AG09309 (cell line): Measurements from ENCODE around the gene SLC45A3.

Source experiments
- DNase-seq: peaks from one replicate; pipeline ENCODE4 v3.0.0-alpha.2; 2010; ENCODE audit warnings: low read depth
- H3K4me3 ChIP-seq: 2 replicates; pipeline ENCODE4 v1.5.1; 2011; ENCODE audit warnings: mild to moderate bottlenecking, low read depth, low read length, moderate library complexity; ENCODE audit not compliant: control insufficient read depth
- CTCF ChIP-seq: IDR thresholded peaks from 2 replicates; pipeline ENCODE4 v1.5.1; 2011; ENCODE audit warnings: mild to moderate bottlenecking, low read depth, low read length, inconsistent platforms; ENCODE audit not compliant: insufficient read depth, control insufficient read depth; ENCODE audit errors: missing control alignments

Gene SLC45A3

GRCh38 chr1:205678286-205679111, 1.8 kb downstream of the SLC45A3 start:
- no peak for DNase-seq
- H3K4me3 ChIP-seq = no peak overlapping the region
- no peak for TF ChIP-seq CTCF

GRCh38 chr1:205677167-205677566, 3.1 kb downstream of the SLC45A3 start:
- TF ChIP-seq CTCF = no peak
- DNase-seq = no peak
- H3K4me3 ChIP-seq = no peak overlapping the region

- no peak overlapping the region for H3K4me3 ChIP-seq
- TF ChIP-seq CTCF = no peak
- no peak for DNase-seq
These were observed 3.7 kb downstream of the SLC45A3 start for GRCh38 chr1:205676597-205676996.

GRCh38 chr1:205676002-205676401, 4.3 kb downstream of the SLC45A3 start:
- DNase-seq = no peak
- H3K4me3 ChIP-seq = no peak overlapping the region
- no peak for TF ChIP-seq CTCF

- TF ChIP-seq CTCF = no peak
- no peak for DNase-seq
These were observed 5.1 kb downstream of the SLC45A3 start for GRCh38 chr1:205675247-205675646.

GRCh38 chr1:205672970-205673369, 7.3 kb downstream of the SLC45A3 start:
- no peak overlapping the region for H3K4me3 ChIP-seq
- no peak for TF ChIP-seq CTCF
- DNase-seq = no peak

More at GRCh38 chr1:205675247-205675646, 5.1 kb downstream of the SLC45A3 start:
- H3K4me3 ChIP-seq = no peak overlapping the region

- no peak for DNase-seq
- no peak for TF ChIP-seq CTCF
- H3K4me3 ChIP-seq = no peak overlapping the region
These were observed 7.9 kb downstream of the SLC45A3 start for GRCh38 chr1:205672395-205672889.
